Ovary (tissue), 3 donors: ENCODE results near the gene ANKRD42.

Experiments used
- CTCF ChIP-seq, 3 donors: fragments of 450-650 bp in 2 of 3; fragments of 200-600 bp in 1 of 3; IDR thresholded peaks; one replicate each; pipeline versions ENCODE4 v1.5.1 to v1.8.0; 2016 to 2022; ENCODE audit warnings: antibody characterized with exemption in 3 of 3, mild to moderate bottlenecking in 1 of 3
- EP300 ChIP-seq: sonication (generic); formaldehyde crosslinking; IDR thresholded peaks from one replicate; pipeline ENCODE4 v1.6.1; 2017; ENCODE audit warnings: antibody characterized with exemption
- donor health status: DM: no; HTN: no; CAD: no.

GRCh38 chr11:83158965-83159901, 34.3 kb upstream of the ANKRD42 start:
- TF ChIP-seq CTCF (IDR thresholded peaks at IDR 0.05) (no peak), EP300 (no peak)
